Bronchial epithelial cell (primary cell): ENCODE results near the gene GNAT3. TPM values are rescaled to one million over a fixed set of nuclear protein-coding genes. Genes with fewer than 3 reads are reported as not detected.

Source experiments
- total RNA-seq: library from RNA; depleted of rRNA; stranded (reverse); fragments of >200 nt; gene quantifications from 2 replicates; pipeline ENCODE4 v1.2.1, GENCODE V29; 2014

GNAT3 gene
- total RNA-seq, 1 donor from 2014 or later, result not detected

Other genes with a start within 250 kb of the GNAT3 start
- gene CD36, start 126.6 kb upstream of the GNAT3 start, total RNA-seq, result 1.3 and 11.9 TPM in 2 replicates